HG03575 (cell line): ENCODE measurements around the gene TMEM52B.

Source experiments
- ATAC-seq: cut with Tn5 transposase; IDR thresholded peaks from one replicate; pipeline ENCODE4 v1.9.1; 2021; ENCODE audit not compliant: unreplicated experiment, insufficient number of reproducible peaks, low FRiP score; ENCODE audit errors: extremely low read depth

The TMEM52B gene

DNA sequence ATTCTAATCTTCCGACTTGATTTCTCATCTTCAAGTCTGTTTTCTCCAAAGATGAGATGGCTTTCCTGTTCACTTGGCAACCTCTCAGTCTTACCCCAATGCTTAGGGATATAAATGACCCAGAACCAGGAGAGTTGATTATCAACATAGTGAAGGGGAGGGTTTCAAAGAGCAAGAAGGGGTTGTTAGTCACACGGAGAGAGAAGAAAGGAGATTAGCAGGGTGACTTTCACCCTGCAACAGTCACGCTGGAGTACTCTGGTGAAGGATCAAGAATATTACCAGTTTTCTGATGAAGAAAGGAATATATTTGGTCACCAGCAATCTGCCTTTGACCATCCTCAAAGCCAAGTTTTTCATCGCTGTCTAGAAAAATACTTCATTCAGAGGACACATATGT, at the start of gene TMEM52B:
TMEM52B (plus strand) TSS at position 212 of the 400 bp plus-strand sequence. CDS start 543 bp downstream, outside the sequence.
- no peak for ATAC-seq

DNA sequence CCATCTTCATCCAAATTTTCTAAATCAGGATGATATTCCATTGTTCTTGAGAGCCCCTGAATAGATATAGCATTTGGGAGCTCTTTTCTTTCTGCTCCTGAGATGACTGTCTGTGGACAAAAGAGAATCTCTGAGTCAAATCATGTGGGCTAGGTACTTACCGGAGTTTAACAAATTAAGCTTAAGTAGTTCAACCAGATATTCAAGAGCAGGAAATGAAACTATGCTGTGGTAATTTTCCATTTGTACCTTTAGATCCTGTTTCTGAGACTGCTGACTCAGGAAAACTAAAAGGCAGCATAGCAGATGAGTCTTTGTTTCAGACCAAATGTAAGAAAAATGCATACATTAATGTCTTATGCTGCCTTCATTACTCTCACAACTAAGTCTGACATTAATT, 48.8 kb upstream of the TMEM52B start, which contains the start of gene CLEC7A:
CLEC7A (minus strand) TSS at position 158 of the 400 bp plus-strand sequence; CDS start at position 41, 117 bp downstream.
- ATAC-seq, result peak; percentile 75

DNA sequence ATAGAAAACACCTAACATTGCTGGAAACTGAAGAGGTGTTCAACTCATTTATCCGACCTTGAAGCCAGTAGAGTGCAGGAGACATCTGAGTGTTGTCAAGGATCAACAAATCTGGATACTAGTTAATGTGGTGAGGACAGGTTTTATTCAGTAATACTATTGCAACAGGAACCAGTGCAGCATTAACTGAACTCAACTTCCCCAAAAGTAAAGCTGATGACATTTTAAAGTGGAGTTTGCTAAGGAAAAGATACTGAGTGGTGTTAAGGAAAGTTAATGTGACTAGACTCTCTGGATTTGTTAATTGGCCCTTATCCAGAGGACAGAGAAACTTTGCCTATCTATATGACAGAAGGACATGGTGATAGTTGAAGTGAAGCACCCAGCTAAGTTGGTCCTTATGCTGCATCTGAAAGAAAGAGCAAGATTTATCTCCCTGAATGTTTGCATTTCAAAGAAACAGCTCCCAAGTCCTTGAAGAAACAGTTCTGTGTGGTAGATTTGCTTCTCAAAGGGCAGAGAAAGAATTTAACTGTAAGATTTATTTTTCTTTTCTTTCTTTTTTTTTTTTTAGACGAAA, 47.6 kb upstream of the TMEM52B start:
- no peak for ATAC-seq

DNA sequence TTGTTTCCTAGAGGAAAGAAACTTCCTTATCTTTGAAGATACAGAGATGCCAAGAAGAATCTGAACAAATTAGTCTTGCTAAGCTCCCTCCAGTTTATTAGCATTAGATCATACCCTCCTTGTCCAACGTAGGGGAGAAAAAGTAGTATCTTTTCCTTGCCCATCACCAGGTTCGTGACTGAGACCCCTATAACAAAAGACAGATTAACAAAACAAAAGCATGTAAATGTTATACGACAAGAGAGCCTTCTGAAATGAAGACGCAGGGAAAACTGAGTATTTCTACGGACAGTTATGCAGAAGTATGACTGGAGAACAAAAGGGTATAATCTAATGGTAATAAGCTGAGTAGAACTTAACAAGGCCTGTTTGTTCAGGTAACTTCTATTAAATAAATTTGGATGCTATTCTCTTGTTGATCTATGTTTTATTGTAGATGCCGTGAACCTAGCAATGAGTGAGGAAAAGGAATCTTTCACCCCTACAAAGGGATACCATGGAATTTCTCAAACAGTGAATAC, 45.9 kb upstream of the TMEM52B start:
- ATAC-seq, result no peak

DNA sequence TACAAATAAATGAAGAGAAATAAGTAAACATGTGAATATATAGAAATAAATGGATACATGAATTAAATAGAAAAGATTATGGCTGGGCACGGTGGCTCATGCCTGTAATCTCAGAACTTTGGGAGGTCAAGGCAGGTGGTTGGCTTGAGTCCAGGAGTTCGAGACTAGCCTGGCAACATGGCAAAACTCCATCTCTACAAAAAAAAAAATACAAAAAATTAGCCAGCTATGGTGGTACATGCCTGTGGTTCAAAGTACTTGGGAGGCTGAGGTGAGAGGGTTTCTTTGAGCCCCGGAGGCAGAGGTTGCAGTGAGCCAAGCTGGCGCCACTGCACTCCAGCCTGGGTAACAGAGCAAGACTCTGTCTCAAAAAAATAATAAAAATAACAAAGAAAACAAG, 43.7 kb upstream of the TMEM52B start:
- ATAC-seq, result no peak

DNA sequence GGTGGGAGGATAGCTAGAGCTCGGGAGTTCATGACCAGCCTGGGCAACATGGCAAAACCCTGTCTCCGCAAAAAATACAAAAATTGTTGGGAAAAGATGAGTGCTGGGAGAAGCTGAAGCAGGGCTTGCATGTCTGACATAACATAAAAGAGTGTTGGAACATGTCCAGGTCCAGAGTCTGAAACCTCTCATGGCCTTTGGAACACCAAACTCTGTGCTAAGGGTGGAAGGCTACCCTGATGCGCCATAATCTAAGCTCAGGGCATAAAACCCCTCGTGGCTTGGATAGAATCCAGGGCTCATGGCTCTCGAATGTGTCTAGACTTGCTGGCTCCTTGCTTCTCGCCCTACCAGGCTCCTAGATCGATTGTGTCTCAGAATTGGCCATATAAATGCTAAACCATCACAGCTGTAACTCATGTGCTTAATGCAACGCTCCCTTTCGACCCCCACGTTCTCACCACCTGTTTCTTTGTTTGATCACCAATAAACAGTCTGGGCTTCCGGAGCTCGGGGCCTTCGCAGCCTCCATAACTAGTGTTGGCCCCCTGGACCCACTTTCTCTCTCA, 42.1 kb upstream of the TMEM52B start:
- ATAC-seq, result no peak

DNA sequence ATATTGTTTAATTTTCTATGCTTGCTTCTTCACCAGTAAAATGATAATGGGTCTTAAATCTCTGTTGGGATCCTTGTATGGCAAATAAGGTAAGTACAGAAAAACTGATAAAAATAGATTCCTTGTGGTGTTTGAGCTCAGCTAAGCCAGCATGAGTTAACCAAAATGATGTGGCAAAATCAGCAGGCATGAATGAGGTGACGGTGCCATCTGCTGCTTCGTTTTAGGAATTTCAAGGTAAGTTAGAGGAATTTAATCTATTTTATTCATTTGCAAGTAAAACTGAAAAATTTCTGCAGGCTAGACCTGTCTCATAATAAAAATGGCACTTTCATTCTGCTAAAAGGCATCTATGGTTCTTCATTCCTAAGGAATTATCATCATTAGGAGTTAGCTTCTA, 38.8 kb upstream of the TMEM52B start:
- ATAC-seq, result no peak

DNA sequence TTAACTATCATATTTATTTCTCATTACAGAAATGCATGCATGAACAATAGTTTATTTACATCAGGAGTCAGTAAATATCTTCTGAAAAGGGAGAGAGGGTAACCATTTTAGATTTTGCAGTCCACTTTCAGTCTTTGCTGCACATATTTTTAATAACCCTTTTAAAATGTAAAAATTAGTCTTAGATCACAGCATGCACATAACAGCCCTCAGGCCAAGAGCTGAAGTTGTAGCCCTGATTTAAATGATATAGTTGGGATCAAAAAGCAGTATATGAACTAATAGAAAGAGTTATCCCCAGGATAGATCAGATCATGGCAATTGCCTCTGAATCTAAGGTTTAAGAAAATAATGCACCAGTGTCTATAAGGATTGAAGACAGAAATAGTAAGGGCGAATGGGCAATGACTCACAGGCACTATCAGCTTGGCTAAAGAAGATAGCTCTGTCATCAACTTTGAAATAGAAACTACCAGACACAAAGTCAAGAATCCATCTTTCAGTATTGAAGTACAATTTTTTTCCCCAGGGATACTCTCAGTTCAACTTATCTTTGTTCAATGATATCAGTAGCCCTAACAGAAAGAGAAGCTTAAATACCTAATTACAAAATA, 35.7 kb upstream of the TMEM52B start:
- no peak for ATAC-seq

DNA sequence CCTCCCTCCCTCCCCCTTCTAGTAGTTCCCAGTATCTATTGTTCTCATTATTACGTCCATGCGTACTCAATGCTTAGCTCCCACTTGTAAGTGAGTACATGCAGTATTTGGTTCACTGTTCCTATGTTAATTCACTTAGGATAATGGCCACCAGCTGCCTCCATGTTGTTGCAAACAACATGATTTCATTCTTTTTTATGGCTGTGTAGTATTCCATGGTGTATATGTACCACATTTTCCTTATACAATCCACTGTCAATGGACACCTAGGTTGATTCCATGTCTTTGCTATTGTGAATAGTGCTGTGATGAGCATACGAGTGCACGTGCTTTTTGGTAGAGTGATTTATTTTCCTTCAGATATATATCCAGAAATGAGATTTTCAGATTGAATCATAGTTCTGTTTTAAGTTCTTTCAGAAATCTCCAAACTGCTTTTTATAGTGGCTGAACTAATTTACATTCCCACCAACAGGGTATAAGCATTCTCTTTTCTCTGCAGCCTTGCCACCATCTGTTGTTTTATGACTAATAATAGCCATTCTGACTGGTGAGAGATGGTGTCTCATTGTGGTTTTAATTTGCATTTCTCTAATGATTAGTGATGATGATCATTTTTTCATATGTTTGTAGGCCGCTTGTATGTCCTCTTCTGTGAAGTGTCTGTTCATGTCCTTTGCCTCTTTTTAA, 31.0 kb upstream of the TMEM52B start:
- ATAC-seq, result peak; percentile 37

DNA sequence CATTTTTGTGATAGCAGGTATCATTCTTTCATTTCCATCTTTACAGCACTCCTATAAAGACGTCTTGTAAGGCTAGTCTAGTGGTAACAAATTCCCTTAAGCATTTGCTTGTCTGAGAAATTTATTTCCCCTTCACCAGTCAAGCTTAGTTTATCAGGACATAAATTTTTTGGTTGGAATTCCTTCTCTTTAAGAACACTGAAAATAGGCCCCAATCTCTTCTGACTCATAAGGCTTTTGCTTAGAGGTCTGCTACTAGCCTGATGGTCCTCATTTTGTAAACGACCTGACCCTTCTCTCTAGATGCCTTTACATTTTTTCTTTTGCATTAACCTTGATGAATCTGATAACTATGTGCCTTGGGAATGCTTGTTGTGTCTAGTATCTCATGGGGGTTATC, 27.2 kb upstream of the TMEM52B start:
- no peak for ATAC-seq

DNA sequence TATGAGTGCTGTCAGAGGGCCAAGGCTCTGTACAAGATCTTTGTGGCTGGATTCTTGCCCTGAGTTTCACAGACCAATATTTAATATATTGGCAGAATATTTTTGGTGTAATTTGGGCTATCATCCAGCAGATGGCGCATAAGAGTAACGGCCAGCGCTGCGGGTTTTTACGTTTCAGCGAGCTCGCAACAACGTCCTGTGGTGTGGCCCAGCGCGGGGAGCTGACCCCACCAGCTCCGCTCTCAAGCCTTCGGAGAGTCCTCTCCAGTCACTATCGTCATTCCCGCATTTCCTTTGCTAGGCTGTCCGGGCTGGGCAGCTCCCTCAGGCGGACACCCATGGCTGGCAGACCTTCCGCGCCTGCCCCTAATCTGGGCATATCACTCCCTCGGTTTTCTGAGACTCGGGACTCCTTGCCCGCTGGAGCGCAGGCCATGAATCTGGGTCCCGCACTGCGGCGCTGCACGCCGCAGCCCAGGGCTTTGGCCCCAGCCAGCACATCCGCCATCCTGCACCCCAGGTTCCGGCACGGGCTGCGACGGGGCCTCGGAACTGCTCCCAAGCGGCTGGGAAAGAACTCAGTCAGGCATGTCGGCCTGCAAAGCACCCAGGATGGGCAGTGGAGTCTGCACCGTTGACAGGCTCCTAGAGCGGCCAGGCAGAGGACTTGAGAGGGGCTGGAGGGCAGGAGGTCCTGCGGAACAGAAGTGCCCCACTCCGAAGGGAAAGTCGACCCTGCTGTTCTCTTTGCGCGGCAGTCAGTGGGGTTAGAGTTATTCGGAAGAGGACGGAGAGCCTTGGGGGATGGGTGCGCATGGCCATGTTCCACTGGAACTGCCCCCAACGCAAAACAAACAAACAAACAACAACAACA, 25.3 kb upstream of the TMEM52B start:
- no peak for ATAC-seq

DNA sequence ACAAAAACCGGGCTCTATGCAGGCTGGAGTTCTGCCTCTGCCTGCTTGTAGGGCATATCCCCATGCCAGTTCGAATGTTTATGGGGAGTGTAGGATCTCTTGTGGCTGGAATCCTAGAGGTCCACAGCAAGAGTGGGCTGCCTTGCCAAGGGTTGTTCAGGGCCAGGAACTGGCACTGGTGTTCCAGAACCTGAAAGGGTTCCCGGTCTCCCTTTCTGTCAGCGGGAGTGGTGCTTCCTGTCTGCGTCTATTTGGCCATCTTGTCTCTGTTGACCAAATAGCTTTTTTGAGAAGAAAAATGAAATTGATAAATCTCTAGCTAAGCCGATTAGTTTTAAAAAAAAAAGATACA, 24.7 kb upstream of the TMEM52B start:
- no peak for ATAC-seq

DNA sequence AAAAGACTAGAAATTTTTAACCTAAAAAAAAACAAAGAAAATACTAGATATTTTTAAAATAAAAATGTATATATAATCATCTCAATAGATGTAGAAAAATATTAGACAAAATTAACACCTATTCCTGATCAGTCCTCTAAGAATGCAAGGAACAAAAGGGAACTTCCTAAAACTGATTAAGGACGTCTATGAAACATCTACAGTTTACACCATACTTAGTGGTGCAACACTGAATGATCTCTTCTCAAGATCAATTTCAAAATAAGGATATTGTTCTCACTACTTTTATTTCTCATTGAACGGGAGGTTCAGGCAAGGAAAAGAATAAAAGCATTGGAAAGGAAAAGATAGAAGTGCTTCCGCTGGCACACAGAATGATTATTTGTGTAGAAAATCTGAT, 22.9 kb upstream of the TMEM52B start:
- no peak for ATAC-seq

DNA sequence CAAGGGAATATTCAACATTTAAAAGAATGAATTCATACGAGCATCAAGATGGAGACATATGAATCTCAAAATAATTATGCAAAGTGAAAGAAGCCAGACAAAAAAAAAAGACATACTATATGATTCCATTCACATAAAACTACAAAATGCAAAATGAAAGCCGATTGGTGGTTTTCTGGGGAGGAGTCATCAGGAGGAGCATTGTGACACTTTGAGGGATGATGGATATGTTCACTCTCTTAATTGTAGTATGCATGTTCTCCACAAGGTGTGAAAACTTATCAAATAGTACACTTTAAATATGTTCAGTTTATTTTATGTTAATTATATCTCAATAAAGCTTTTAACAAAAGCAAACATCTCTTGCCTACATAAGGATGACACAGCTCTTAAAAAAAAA, 20.4 kb upstream of the TMEM52B start:
- no peak for ATAC-seq

DNA sequence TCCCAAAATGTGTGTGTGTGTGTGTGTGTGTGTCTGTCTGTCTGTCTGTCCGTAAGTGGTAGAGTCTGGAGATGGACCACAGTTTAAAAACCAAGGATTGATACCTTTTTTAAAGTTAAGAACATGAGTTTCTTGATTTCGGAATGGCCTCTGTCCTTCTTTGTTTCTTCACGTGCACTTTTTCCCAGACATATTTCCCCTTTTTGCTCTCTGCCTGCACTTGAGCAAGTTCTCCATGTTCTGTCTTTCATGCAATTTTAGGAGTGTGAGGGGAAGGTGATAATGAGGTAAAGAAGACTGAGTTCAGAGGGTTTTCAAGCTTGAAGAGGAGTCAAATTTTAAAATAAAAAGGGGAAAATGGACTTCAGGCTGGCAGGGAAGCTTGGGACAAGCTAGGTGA, 19.6 kb upstream of the TMEM52B start:
- no peak for ATAC-seq

DNA sequence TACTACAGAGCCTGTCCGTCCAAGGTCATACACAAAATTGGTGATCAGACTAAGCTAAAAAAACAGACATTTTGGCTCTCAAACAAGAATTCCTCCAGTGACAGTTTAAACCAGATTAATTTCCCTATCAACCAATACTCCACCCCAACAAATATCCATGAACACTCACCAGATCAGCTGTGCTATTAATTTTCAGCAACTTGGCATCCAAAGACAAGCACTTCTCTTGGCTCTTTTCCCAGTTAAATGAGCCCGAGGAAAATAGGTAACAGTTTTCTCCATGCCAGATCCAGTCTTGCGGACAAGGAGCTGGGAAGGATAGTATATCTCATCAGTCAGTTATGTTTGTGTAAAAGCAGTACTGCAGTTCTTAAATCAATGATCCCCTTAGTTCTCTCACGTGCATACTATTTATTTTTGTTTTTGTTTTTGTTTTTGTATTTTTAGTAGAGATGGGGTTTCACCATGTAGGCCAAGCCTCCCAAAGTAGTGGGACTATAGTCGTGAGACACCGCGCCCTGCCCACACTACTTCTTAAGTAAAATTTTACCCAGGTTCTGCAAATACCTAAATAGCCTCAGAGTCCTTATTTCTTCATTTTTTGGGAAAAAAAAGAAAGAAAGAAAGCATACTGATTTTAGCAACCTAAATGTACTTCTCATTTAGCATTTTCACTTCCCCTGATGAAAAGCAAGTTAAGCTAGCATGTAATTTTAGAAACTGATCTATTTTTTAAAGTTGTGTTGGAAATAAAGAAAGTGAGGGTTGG, 18.0 kb upstream of the TMEM52B start:
- no peak for ATAC-seq

DNA sequence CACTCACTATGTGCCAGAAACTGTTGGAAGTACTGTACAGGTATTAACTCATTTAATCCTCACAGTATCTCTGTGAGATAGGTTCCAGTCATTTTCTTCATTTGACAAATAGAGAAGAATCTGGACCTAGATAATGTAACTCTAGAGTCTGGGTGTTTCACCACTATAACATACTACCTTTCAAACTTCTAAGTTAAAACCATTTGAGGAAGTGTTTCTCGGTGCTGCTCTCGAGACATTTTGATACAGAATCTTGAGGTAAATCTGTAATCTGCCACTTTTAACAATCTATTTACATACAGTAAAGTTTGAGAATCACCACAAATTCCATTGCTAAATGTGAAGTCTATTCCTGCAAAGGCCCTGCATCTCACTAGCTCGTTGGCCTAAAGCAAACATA, 15.7 kb upstream of the TMEM52B start:
- ATAC-seq, result no peak

DNA sequence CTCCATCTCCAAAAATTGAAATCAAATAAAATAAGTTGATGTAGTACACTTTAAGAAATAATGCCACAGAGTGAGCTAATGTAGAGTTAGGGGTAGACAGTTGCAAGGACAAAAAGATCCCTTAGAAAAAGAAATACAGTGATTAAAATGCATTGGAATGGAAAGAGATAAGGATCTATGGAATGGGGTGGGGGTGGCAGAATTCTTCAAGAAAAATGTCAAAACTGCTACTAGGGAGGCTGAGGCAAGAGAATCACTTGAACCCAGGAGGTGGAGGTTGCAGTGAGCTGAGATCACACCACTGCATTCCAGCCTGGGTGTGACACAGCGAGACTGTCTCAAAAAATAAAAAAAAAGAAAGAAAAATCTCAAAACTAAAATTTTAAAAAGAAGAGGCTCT, 13.4 kb upstream of the TMEM52B start:
- no peak for ATAC-seq
